HEK293T (cell line): Measurements from ENCODE around the gene NEURL4.

ENCODE experiments used
- CTBP1 ChIP-seq: fragments of 450-650 bp; IDR thresholded peaks from 2 replicates; pipeline ENCODE4 v1.6.1; 2016; ENCODE audit warnings: borderline replicate concordance
- FOXA1 ChIP-seq: fragments of 450-650 bp; IDR thresholded peaks from 2 replicates; pipeline ENCODE4 v1.6.1; 2016; ENCODE audit warnings: mild to moderate bottlenecking
- FOXK2 ChIP-seq: fragments of 450-650 bp; IDR thresholded peaks from 2 replicates; pipeline ENCODE4 v1.6.1; 2016; ENCODE audit warnings: mild to moderate bottlenecking
- FOXM1 ChIP-seq: fragments of 450-650 bp; IDR thresholded peaks from 2 replicates; pipeline ENCODE4 v1.6.1; 2017; ENCODE audit warnings: mild to moderate bottlenecking, borderline replicate concordance
- HDGF ChIP-seq: fragments of 450-650 bp; IDR thresholded peaks from 2 replicates; pipeline ENCODE4 v1.6.1; 2017; ENCODE audit warnings: antibody characterized with exemption, borderline replicate concordance
- SP1 ChIP-seq: fragments of 450-650 bp; IDR thresholded peaks from 2 replicates; pipeline ENCODE4 v1.6.1; 2017
- TARDBP ChIP-seq: fragments of 450-650 bp; IDR thresholded peaks from 2 replicates; pipeline ENCODE4 v1.6.1; 2016
- ZNF384 ChIP-seq: fragments of 450-650 bp; IDR thresholded peaks from 2 replicates; pipeline ENCODE4 v1.6.1; 2016

DNA sequence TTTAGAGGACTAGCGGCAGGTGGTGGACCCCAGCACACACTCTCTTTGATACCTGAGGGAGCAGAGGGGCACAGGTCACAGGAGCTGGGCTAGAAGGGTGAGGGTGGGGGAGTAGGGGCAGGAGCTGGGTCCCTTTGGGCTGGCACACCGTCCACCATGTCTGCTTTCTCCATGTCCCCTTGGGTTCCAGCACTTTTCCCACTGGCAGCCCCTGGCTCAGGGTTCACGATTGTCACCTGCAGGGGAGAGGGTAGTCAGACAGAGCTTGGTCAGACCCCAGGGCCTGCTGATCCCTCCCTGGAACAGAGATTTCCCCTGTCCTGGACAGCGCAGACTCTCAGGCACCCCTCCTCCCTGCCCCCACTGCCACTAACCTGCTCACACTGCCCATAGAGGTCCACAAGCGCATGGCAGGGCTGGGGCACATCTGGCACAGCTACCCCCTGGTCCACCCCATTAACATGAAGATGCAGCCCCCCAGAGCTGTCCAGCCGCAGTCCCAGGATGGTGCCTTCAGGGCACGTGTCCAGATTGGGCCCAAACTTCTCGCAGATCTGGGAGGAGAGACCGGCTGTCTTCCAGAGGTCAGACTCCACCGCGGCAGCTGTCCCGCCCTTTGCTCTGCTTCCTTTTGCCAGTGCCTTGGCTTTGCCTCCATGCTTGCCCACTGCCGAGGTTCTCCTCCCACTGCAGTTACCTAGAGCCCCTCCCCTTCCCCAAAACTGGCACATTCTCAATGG is 10.8 kb downstream of the NEURL4 start:
- TF ChIP-seq TARDBP (no peak), SP1 (no peak), HDGF (no peak), FOXK2 (no peak), FOXA1 (no peak), CTBP1 (no peak), FOXM1 (no peak), ZNF384 (no peak)
